ENCODE measurements around the gene PGAP1.
"Not testable (repeated sequence)": the region's sequence is repeated elsewhere in the genome, so short reads cannot be mapped to it uniquely, and the experiment has no call there.

Gene PGAP1

GRCh38 chr2:196941398-196942078 is 15.0 kb upstream of the PGAP1 start:
- no peak for DNase-seq

- DNase-seq, result peak; percentile 7
These were observed 12.9 kb upstream of the PGAP1 start for GRCh38 chr2:196939371-196939770.

GRCh38 chr2:196935432-196935831 is 8.9 kb upstream of the PGAP1 start:
- no peak for DNase-seq

GRCh38 chr2:196934672-196935071 is 8.2 kb upstream of the PGAP1 start:
- DNase-seq, result no peak

- DNase-seq, result no peak
These were observed 5.0 kb upstream of the PGAP1 start for GRCh38 chr2:196931555-196931954.

GRCh38 chr2:196927376-196928225 is 1.1 kb upstream of the PGAP1 start:
- DNase-seq, result no peak

GRCh38 chr2:196925768-196926561 is 542 bp downstream of the PGAP1 start:
- DNase-seq, result peak; percentile 23

- DNase-seq, result no peak
These were observed 1.3 kb downstream of the PGAP1 start for GRCh38 chr2:196925051-196925767.

GRCh38 chr2:196924051-196924450 is 2.5 kb downstream of the PGAP1 start:
- no peak for DNase-seq

- DNase-seq, result no peak
These were observed 7.6 kb downstream of the PGAP1 start for GRCh38 chr2:196918927-196919326.

GRCh38 chr2:196917802-196918201 is 8.7 kb downstream of the PGAP1 start:
- no peak for DNase-seq

GRCh38 chr2:196915507-196916189 is 10.9 kb downstream of the PGAP1 start:
- DNase-seq, result no peak

- no peak for DNase-seq
These were observed 11.5 kb downstream of the PGAP1 start for GRCh38 chr2:196914867-196915460.

- DNase-seq, result no peak
These were observed 12.8 kb downstream of the PGAP1 start for GRCh38 chr2:196913691-196914090.

GRCh38 chr2:196905365-196905764 is 21.1 kb downstream of the PGAP1 start:
- DNase-seq, result not testable (repeated sequence)

- DNase-seq, result no peak
These were observed 23.7 kb downstream of the PGAP1 start for GRCh38 chr2:196902828-196903227.

- DNase-seq, result no peak
These were observed 25.7 kb downstream of the PGAP1 start for GRCh38 chr2:196900843-196901242.

GRCh38 chr2:196899976-196900375 is 26.5 kb downstream of the PGAP1 start:
- no peak for DNase-seq

GRCh38 chr2:196891136-196891535 is 35.4 kb downstream of the PGAP1 start:
- DNase-seq, result no peak

GRCh38 chr2:196887431-196887830 is 39.1 kb downstream of the PGAP1 start:
- DNase-seq, result no peak

GRCh38 chr2:196884368-196884767 is 42.1 kb downstream of the PGAP1 start:
- no peak for DNase-seq

- no peak for DNase-seq
These were observed 50.1 kb downstream of the PGAP1 start for GRCh38 chr2:196876364-196876763.

All from T1000 (cell line).